HG03025 (cell line): ENCODE results near the gene NOS3.
"Not testable (repeated sequence)": the region's sequence is repeated elsewhere in the genome, so short reads cannot be mapped to it uniquely, and the experiment has no call there.

Experiments
- ATAC-seq: cut with Tn5 transposase; IDR thresholded peaks from one replicate; pipeline ENCODE4 v1.9.1; 2021; ENCODE audit warnings: mild to moderate bottlenecking, moderate library complexity; ENCODE audit not compliant: unreplicated experiment, low FRiP score

Gene NOS3

DNA sequence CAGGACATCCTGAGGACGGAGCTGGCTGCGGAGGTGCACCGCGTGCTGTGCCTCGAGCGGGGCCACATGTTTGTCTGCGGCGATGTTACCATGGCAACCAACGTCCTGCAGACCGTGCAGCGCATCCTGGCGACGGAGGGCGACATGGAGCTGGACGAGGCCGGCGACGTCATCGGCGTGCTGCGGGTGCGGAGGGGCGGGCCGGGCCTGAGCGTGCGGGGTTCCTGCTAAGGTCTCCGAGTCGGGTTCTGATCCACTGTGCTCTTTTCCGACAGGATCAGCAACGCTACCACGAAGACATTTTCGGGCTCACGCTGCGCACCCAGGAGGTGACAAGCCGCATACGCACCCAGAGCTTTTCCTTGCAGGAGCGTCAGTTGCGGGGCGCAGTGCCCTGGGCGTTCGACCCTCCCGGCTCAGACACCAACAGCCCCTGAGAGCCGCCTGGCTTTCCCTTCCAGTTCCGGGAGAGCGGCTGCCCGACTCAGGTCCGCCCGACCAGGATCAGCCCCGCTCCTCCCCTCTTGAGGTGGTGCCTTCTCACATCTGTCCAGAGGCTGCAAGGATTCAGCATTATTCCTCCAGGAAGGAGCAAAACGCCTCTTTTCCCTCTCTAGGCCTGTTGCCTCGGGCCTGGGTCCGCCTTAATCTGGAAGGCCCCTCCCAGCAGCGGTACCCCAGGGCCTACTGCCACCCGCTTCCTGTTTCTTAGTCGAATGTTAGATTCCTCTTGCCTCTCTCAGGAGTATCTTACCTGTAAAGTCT lies 23.1 kb downstream of the NOS3 start:
- no peak for ATAC-seq

DNA sequence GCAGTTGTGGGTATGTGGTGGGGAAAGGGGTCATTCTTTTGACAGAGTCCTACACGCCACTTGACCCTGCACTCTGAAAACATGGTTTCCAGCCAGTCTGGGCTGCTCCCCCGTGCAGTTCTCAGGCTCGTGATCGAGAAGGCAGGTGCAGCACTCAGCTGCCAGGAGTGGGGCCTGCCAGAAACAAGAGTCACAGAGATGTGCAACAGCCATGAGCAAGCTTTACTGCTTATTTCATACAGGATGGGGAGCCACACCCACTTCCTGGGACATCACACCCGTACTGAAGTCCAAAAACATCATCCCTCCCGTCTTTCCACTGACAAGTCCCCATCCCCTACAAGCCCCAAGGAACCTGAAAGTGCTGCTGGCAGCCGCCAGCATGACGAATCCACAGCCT lies 24.1 kb downstream of the NOS3 start:
- ATAC-seq: no peak

DNA sequence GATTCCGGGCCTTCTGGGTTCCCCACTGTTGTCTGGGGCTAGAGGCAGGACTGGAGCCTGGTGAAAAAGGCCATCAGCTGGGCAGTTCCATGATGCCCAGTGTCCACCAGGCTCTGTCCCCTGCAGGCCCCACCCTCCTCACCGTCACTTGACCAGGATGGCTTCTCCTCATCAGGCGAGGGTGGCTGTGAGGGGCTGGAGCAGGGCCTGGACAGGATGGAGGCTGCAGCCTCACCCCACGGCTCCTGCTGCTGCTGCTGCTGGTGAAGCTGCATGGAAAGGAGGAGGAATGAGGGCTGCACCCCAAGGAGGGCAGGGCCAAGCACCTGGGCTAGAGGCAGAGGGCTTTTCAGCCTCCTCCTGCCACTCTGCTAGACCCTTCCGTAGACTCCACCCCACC lies 25.1 kb downstream of the NOS3 start:
- ATAC-seq: no peak

DNA sequence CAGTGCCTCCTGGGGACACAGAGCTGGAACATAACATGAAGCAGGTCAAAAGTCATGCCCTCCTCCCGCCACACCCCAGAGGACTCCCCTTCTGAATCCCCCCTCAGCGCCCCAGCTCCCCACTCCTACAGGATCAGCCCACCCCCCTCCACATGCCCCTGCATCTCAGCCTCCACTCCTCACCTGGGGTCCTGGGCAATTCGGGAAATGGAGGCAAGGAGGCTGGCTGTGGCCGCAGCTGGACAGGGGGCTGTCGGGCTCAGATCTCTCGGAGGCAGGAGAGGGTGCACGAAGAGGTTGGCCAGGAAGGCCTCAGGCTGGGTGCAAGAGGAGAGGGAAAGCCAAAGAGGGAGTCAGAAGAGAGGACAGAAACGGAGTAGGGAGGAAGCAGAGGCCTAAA lies 25.7 kb downstream of the NOS3 start:
- no peak for ATAC-seq

DNA sequence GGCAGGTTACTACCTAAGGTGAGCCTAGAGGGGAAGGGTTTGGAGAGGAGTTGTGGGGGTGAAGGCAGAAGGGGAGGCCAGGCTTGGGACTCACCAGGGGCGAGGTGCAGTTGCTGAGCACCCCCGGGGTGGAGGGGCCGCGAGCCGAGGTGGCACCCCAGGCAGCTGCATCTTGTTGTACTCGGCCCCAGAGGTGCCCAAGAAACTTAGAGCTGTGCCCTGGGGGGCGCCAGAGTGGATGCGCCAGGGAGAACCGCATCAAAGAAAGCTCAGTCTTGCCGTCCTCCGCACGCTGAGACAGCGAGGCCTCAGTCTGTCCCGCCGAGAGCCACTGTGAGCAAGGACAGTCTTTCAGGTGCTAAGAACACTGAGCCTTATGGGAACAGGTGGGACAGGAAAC lies 26.1 kb downstream of the NOS3 start:
- no peak for ATAC-seq

DNA sequence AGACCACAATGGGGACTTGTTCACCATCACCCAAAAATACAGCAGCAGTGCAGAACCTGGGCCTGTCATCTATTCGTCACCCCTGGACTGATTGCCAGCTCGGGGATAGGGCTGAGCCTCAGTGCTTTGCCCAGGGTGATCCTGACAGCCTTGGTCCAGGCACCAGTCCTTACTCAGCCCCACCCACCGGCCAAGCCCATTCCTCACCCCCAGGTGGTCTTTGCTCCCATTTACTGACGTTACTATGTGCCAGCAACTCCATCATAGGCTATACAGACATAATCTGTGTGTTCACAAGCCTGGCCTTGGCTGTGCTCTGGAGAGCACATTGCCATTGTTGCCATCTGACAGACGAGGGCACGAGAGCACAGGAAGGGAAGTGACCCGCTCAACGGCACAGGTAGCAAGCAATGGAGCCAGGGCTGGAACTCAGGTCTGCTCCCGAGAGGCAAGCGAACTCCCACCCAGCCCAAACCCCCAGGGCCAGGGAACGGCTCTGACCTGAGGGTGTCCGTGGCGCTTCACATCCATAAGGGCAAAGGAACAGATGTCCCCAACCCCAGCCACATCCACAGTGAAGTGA lies 26.6 kb downstream of the NOS3 start:
- no peak for ATAC-seq

DNA sequence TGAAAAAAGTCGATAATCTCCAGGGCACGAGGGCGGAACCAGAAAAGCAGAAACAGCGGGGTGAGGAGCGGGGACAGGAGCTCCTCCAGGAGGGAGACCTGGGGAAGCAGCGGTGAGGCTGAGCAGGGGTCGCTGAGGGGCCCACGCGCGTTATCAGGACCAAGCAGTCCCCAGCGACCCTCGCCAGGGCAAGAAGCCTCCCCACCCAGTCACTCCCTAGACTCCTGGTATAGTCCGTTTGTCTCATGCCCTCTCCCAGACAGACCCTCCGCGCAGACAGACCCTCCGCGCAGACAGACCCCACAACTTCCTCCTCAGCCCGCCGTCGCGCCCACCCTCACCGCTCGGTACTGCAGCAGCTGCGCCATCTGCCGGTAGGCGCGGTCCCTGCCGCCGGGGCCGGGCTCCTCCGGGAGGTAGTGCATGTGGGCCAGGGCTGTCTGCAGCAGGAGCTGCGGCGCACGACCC lies 27.2 kb downstream of the NOS3 start:
- ATAC-seq: no peak

DNA sequence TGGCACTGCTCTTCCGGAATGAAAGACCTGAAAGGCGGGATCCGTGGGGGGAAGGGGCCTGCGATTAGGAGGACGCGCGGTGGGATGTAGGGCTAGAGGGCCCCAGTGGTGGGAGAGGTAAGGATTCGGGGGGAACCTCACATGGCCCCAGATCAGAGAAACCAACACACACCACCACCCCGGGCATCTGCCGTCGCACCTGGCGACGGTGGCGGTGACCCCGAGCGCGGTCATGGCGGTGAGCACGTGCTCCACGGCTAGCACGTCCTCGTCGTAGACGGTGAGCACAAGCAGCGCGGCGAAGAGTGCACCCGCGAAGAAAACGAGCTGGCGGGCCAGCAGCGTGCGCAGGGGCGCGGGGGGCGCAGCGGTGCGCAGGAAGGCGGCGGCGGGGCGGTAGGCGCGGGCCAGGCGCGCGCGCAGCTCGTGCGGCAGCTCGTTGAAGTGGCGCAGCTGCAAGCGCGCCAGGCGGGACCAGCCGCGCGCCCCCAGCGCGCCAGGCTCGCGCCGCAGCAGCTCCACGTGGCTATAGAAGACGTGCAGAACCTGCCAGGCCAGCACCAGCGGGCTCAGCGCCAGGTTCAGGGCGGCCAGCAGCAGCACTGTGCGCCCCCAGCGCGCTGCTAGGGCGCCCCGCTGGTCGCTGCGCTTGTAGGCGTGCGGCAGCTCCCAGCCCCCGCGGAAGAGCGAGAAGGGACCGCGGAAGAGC lies 27.8 kb downstream of the NOS3 start:
- no peak for ATAC-seq

DNA sequence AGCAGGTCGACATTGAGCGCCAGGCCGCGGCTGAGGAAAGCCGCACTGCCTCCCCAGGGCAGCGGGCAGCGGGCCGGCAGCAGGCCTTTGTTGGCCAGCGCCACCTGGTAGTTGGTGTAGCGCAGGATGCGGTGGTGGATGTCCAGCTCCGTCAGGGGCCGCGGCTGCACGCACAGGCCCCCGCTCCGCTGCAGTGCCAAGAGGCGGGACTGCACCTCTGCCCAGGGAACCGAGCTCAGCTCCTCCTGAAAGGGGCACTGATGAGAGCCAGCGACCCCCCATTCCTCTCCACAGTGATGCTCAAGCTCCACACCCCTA lies 28.3 kb downstream of the NOS3 start:
- ATAC-seq: no peak

DNA sequence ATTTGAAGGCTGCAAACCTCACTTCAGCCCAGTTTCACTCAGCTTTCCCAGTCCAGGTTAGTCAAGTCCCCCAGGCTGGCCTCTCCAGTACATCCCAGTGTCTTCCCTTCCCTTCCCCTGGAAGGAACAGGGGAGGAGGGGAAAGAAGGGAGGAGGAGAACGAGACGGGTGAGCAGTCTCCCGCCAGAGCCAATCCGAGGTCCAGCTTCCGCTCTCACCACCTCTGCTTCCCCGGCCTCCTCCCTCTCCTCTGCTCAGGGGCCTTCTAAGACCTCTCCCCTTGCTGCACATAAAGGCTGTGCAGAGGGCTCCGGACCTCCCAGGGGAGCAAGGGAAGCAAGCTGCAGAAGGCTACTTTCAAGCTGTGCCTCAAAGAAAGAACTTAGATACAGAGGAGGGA lies 29.4 kb downstream of the NOS3 start:
- no peak for ATAC-seq

DNA sequence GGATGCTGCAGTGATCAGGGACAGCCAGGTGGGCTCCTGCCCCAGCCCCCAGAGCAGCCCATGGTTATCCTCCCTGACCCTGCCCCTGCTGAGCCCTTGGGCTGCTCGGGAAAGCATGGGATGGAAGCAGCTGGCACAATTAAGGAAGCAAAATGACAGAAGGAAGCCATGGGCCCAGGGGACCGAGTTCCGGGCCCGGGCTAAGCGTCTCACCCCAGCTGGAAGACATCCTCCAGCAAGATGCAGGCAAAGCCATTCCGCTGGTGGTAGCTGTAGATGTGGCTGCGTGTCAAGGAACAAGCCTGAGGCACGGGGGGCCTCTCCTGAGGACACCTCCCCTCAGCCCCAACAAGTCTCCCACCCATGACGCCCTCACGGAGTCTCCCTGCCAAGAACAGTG lies 32.4 kb downstream of the NOS3 start:
- no peak for ATAC-seq

DNA sequence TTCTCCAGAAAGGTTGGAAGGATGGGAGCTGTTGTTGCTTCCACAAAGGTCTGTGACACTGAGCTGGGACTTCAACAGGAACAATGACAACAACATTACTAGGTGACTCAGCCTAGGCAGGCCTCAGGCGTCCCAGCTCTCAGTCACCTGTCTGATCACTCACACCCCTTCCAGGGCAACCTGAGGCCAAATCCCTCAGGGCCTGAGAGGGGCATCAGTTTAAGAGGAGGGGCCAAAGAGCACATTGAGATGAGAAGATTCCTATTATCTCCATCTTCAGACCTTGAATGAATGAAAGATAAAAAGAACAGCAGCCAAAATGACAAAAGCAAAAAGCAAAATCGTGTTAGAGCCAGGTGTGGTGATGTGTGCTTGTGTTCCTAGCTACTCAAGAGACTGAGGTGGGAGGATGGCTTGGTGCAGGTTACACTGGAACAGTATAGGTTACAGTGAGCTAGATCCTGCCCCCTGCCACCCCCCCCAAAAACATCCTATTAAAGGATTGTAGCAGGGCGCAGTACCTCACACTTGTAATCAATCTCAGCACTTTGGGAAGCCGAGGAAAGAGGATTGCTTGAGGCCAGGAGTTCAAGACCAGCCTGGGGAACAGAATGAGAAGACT lies 33.7 kb downstream of the NOS3 start, which contains the start of gene ATG9B:
Gene ATG9B, minus strand, starts transcription at position 60 of the 622 bp plus-strand sequence. CDS start 71 bp downstream, outside the sequence.
- no peak for ATAC-seq

DNA sequence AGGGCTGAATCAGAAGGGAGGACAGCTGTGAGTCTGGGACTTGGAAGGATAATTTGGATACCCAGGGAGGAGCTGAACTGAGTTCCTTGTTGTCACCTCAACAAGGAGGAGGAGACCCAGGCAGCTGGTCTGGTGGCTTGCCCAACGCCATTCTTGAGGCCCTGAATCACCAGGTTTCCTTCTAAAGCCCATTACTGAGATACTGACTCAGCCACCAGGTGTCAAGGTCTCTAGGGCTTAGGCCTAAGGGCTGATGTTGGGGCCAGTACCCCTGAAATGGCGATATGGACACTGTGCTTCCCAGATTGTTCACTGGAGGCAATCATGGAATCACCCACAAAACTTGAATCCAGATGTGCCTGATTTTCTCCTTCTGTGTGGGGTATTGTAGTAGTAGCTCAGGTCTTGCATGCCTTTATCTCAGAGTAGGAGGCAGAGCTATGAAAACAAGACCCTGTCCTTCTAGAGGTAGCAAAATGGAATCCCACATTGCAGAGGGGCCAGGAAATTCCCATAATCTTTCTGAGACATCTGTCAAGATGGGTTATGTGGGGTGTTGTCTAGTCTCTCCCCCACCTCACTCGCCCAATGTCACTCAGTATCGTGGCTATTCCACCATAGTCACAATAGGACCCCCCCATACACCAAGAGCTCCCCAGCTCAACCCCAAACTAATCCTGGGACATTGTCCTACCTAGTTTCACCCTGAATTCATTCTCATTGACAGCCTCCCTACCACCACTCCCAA lies 35.3 kb downstream of the NOS3 start:
- ATAC-seq: no peak

DNA sequence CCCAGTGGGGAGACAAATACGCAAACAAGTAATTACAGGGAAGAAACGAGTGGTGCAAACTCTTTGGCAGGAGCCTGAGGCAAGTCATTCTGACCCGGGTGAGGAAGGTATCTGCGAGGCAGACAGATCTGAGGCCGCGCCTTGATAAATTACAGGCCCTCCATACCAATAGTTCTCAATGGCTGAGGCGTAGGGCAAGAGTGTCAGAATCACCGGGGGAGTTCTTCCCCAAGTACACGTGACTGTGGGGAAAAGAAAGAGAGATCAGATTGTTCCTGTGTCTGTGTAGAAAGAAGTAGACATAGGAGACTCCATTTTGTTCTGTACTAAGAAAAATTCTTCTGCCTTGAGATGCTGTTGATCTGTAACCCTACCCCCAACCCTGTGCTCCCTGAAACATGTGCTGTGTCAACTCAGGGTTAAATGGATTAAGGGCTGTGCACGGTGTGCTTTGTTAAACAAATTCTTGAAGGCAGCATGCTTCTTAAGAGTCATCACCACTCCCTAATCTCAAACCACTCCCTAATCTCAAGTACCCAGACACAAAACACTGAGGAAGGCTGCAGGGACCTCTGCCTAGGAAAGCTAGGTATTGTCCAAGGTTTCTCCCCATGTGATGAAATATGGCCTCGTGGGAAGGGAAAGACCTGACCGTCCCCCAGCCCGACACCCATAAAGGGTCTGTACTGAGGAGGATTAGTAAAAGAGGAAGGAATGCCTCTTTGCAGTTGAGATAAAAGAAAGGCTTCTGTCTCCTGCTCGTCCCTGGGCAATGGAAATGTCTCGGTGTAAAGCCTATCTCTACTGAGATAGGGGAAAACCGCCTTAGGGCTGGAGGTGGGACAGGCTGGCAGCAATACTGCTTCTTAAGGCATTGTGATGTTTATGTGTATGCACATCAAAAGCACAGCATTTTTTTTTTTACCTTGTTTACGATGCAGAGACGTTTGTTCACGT lies 36.2 kb downstream of the NOS3 start:
- not testable (repeated sequence) for ATAC-seq

DNA sequence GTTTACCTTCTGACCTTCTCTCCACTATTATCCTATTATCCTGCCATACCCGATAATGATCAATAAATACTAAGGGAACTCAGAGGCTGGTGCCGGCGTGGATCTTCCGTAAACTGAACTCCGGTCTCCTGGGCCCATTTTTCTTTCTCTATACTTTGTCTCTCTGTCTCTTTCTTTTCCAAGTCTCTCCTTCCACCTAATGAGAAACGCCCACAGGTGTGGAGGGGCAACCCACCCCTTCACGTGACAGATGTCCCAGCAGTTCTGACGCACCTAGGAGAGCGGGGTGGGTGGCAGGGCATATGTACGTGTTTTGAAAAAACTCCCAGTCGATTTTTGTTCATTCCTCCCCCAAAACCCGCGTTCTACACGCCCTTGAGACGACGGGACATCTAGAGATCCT lies 36.9 kb downstream of the NOS3 start:
- ATAC-seq: not testable (repeated sequence)

DNA sequence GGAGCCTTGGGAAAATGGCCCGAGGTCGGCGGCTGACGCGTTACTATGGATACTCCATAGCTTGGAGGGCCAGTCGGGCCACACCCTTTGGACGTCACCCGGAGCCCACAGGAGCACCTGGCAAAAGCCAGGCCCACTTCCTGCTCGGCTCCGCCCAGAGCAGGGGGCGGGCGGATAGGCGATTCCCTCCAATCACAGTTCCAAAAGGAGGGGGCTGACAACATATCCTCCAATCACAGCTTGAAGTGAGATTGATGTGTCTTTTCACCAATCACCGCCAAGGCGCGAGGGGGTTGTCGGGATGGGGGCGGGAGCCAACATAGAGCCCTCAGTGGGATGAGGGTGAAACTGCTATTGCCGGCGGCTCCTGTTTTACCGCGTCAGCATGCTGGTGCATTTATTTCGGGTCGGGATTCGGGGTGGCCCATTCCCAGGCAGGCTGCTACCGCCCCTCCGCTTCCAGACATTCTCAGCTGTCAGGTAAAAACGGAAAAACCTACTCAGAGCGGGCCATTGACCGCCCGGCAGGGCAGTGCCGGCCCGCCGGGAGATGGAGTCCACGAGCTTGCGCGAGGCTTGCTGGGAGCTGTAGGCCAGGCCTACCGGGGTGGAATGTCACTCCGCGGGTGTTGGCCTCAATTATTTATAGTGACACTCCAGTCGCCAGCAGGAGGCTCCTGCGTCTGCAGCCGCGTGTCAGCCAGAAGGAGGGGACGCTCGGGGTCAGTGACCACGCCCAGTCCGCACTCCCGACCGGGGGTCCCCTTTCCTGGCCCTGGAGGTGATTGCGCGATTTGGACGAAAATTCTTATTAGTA lies 37.5 kb downstream of the NOS3 start, which contains the start of gene ABCB8:
Gene ABCB8, plus strand, starts transcription at position 320 of the 817 bp plus-strand sequence. Its CDS starts 66 bp downstream, at position 386.
- peak; percentile 97 for ATAC-seq

DNA sequence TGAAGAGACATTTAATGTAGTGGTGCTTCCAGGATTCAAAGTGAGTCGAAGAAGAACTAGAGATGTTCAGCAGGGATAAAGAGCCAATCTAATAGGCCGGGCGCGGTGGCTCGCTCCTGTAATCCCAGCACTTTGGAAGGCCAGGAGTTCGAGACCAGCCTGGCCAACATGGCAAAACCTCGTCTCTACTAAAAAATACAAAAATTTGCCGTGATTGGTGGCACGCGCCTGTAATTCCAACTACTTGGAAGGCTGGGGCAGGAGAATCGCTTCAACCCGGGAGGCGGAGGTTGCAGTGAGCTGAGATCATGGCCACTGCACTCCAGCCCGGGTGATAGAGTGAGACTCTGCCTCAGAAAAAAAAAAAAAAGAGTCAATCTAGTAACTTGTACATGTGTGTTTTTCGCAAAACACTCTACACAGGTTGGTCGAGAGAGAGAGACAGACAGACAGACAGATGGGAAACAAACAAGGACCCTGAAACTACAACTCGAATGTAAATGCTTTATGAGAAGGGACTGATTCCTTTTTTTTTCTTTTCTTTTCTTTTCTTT lies 38.2 kb downstream of the NOS3 start:
- ATAC-seq: no peak

DNA sequence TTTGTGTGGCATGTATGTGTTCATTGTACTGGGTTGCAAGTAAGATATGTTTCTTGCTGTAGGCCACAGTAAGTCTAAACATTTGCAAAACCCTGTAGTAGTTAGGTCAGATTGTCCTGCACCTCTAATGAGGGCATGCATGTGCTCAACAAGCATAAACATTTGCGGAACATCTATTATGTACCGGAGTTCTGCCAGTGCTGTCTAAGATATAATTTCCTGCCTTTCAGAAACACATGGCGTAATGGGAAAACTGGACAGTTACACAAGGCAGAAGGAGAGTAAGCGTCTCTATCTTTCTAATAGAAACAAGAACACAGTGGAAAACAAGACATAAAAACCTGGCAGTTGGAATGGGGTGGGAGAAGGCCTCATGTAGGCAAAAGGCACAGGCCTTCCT lies 40.2 kb downstream of the NOS3 start:
- no peak for ATAC-seq
